Measurements from ENCODE around the gene TBC1D8.

DNA sequence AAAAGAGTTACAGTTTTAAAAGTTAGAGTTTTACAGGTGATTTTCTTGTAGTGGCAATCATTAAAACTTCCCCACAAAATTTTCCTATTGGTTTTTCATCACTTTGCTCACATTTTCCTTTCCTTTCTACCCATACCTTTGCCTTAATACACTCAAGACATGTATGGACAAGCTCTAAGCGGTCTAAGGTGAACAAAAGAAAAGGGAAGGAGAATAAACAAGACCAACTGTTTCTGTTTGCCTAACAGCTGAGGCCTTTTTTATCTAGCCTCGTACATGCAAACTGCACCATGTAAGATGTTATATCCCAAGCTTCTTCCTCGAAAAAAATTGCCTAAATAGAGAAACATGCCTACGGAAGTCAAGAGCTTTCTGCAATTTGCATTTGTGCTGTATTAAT is 33.9 kb upstream of the TBC1D8 start:
- no peak for TF ChIP-seq POLR2AphosphoS5 (IDR thresholded peaks at IDR 0.05; ENCODE audit: low read depth, low read length)
- TF ChIP-seq, protein P1, sequence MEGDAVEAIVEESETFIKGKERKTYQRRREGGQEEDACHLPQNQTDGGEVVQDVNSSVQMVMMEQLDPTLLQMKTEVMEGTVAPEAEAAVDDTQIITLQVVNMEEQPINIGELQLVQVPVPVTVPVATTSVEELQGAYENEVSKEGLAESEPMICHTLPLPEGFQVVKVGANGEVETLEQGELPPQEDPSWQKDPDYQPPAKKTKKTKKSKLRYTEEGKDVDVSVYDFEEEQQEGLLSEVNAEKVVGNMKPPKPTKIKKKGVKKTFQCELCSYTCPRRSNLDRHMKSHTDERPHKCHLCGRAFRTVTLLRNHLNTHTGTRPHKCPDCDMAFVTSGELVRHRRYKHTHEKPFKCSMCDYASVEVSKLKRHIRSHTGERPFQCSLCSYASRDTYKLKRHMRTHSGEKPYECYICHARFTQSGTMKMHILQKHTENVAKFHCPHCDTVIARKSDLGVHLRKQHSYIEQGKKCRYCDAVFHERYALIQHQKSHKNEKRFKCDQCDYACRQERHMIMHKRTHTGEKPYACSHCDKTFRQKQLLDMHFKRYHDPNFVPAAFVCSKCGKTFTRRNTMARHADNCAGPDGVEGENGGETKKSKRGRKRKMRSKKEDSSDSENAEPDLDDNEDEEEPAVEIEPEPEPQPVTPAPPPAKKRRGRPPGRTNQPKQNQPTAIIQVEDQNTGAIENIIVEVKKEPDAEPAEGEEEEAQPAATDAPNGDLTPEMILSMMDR (IDR thresholded peaks at IDR 0.05): no peak

All from Panc1 (cell line).